ENCODE results near the gene ALKBH8. TPM values are rescaled to one million over a fixed set of nuclear protein-coding genes. Genes with fewer than 3 reads are reported as not detected.

Gene ALKBH8
- total and polyA plus RNA-seq, 2 of the 13 experiments (the other 11 are each of a cell fraction or from before 2014, with no cell fraction given), result 2.4 to 9.1 TPM

GRCh38 chr11:107565219-107565937 is at the start of gene ALKBH8 (continued):
- TF ChIP-seq ZMAT5 (CRISPR knock-in tag; IDR thresholded peaks at IDR 0.05; ENCODE audit: borderline replicate concordance, low read depth) (no peak), RNF2 (conservative IDR thresholded peaks at IDR 0.05; ENCODE audit: low read depth) (no peak), GFI1 (CRISPR knock-in tag; IDR thresholded peaks at IDR 0.05; ENCODE audit: borderline replicate concordance) (peak; percentile 50; the same call in 1 of the 2 replicates), SOX6 (IDR thresholded peaks at IDR 0.05) (no peak), SOX6 (CRISPR knock-in tag; IDR thresholded peaks at IDR 0.05) (no peak), HNF1A (IDR thresholded peaks at IDR 0.05; ENCODE audit: low read depth) (no peak), HNF1A (CRISPR knock-in tag; IDR thresholded peaks at IDR 0.05; ENCODE audit: borderline replicate concordance) (no peak), ZSCAN20 (CRISPR knock-in tag; IDR thresholded peaks at IDR 0.05; ENCODE audit: borderline replicate concordance) (no peak), NFE2 (CRISPR knock-in tag; IDR thresholded peaks at IDR 0.05) (no peak), THAP9 (CRISPR knock-in tag; IDR thresholded peaks at IDR 0.05; ENCODE audit: borderline replicate concordance) (peak; percentile 89; the same call in 1 of the 2 replicates), ZFP36 (IDR thresholded peaks at IDR 0.05; ENCODE audit: borderline replicate concordance, low read depth, low read length, partially characterized antibody) (no peak), HOXA7 (CRISPR knock-in tag; IDR thresholded peaks at IDR 0.05) (no peak), HNF4G (IDR thresholded peaks at IDR 0.05; ENCODE audit: borderline replicate concordance, low read depth, low read length) (no peak), HNF4G (CRISPR knock-in tag; IDR thresholded peaks at IDR 0.05; ENCODE audit: borderline replicate concordance, low read depth) (no peak), ZKSCAN1 (IDR thresholded peaks at IDR 0.05; ENCODE audit: low read length) (no peak), ZNF570 (CRISPR knock-in tag; IDR thresholded peaks at IDR 0.05; ENCODE audit: borderline replicate concordance) (no peak), RAD21 (CRISPR knock-in tag; IDR thresholded peaks at IDR 0.05) (no peak), CBX1 (IDR thresholded peaks at IDR 0.05; ENCODE audit: low read depth) (peak; percentile 53), ZNF747 (CRISPR knock-in tag; IDR thresholded peaks at IDR 0.05; ENCODE audit: borderline replicate concordance) (0 out of 2 replicates have a peak, but pooled peaks have one; percentile 63), MXD1 (CRISPR knock-in tag; IDR thresholded peaks at IDR 0.05) (peak; percentile 98; the same call in 1 of the 2 replicates), KDM5B (CRISPR knock-in tag; IDR thresholded peaks at IDR 0.05; ENCODE audit: borderline replicate concordance) (peak; percentile 55; the same call in 1 of the 2 replicates), SMC3 (IDR thresholded peaks at IDR 0.05; ENCODE audit: low read length) (no peak)
